HG03342 (cell line): ENCODE results near the gene PRKCB.

Source experiments
- ATAC-seq: cut with Tn5 transposase; IDR thresholded peaks from one replicate; pipeline ENCODE4 v1.9.1; 2021; ENCODE audit warnings: mild to moderate bottlenecking, moderate library complexity; ENCODE audit not compliant: unreplicated experiment

The PRKCB gene

GRCh38 chr16:24118126-24118821 lies 282.5 kb downstream of the PRKCB start:
- no peak for ATAC-seq

- ATAC-seq, result no peak
Measured at GRCh38 chr16:24119807-24120206, 284.0 kb downstream of the PRKCB start.

- no peak for ATAC-seq
Measured at GRCh38 chr16:24123275-24123674, 287.5 kb downstream of the PRKCB start.

GRCh38 chr16:24124291-24124690 lies 288.5 kb downstream of the PRKCB start:
- ATAC-seq, result no peak

- ATAC-seq, result no peak
Measured at GRCh38 chr16:24125214-24125613, 289.4 kb downstream of the PRKCB start.

GRCh38 chr16:24129412-24129918 lies 293.7 kb downstream of the PRKCB start:
- no peak for ATAC-seq

GRCh38 chr16:24130494-24131085 lies 294.8 kb downstream of the PRKCB start:
- ATAC-seq, result no peak

- no peak for ATAC-seq
Measured at GRCh38 chr16:24131294-24131693, 295.5 kb downstream of the PRKCB start.

- ATAC-seq, result no peak
Measured at GRCh38 chr16:24132048-24132796, 296.4 kb downstream of the PRKCB start.

GRCh38 chr16:24132797-24133155 lies 297.0 kb downstream of the PRKCB start:
- no peak for ATAC-seq

GRCh38 chr16:24135624-24136565 lies 300.1 kb downstream of the PRKCB start:
- no peak for ATAC-seq

- ATAC-seq, result no peak
Measured at GRCh38 chr16:24138024-24138423, 302.2 kb downstream of the PRKCB start.

GRCh38 chr16:24138575-24138974 lies 302.8 kb downstream of the PRKCB start:
- no peak for ATAC-seq

- ATAC-seq, result no peak
Measured at GRCh38 chr16:24139282-24139681, 303.5 kb downstream of the PRKCB start.

GRCh38 chr16:24140730-24141129 lies 304.9 kb downstream of the PRKCB start:
- no peak for ATAC-seq

- ATAC-seq, result no peak
Measured at GRCh38 chr16:24141466-24141865, 305.7 kb downstream of the PRKCB start.

- no peak for ATAC-seq
Measured at GRCh38 chr16:24141917-24142316, 306.1 kb downstream of the PRKCB start.

- no peak for ATAC-seq
Measured at GRCh38 chr16:24145927-24146326, 310.1 kb downstream of the PRKCB start.

GRCh38 chr16:24146518-24146917 lies 310.7 kb downstream of the PRKCB start:
- no peak for ATAC-seq

GRCh38 chr16:24149102-24149501 lies 313.3 kb downstream of the PRKCB start:
- no peak for ATAC-seq

- ATAC-seq, result no peak
Measured at GRCh38 chr16:24150282-24150681, 314.5 kb downstream of the PRKCB start.
